ENCODE measurements around the gene SKI.

SKI gene

GRCh38 chr1:2277741-2278488 is 49.8 kb downstream of the SKI start:
- DNase-seq (ENCODE audit: low spot score): no peak

- DNase-seq (ENCODE audit: low spot score): no peak
These were observed 50.6 kb downstream of the SKI start for GRCh38 chr1:2278591-2279209.

GRCh38 chr1:2279210-2279639 is 51.1 kb downstream of the SKI start:
- DNase-seq (ENCODE audit: low spot score): no peak

- no peak for DNase-seq (ENCODE audit: low spot score)
These were observed 51.7 kb downstream of the SKI start for GRCh38 chr1:2279817-2280216.

- DNase-seq (ENCODE audit: low spot score): no peak
These were observed 54.6 kb downstream of the SKI start for GRCh38 chr1:2282556-2283270.

GRCh38 chr1:2283371-2283990 is 55.4 kb downstream of the SKI start:
- no peak for DNase-seq (ENCODE audit: low spot score)

GRCh38 chr1:2283991-2284895 is 56.1 kb downstream of the SKI start:
- no peak for DNase-seq (ENCODE audit: low spot score)

GRCh38 chr1:2284932-2285331 is 56.8 kb downstream of the SKI start:
- no peak for DNase-seq (ENCODE audit: low spot score)

- no peak for DNase-seq (ENCODE audit: low spot score)
These were observed 58.8 kb downstream of the SKI start for GRCh38 chr1:2286923-2287322.

- DNase-seq (ENCODE audit: low spot score): no peak
These were observed 59.5 kb downstream of the SKI start for GRCh38 chr1:2287649-2288048.

GRCh38 chr1:2288311-2288710 is 60.2 kb downstream of the SKI start:
- peak; percentile 20 for DNase-seq (ENCODE audit: low spot score)

- no peak for DNase-seq (ENCODE audit: low spot score)
These were observed 60.9 kb downstream of the SKI start for GRCh38 chr1:2288816-2289536.

GRCh38 chr1:2289607-2290006 is 61.5 kb downstream of the SKI start:
- no peak for DNase-seq (ENCODE audit: low spot score)

GRCh38 chr1:2290171-2290578 is 62.1 kb downstream of the SKI start:
- no peak for DNase-seq (ENCODE audit: low spot score)

- DNase-seq (ENCODE audit: low spot score): peak; percentile 92
These were observed 62.7 kb downstream of the SKI start for GRCh38 chr1:2290595-2291510.

- no peak for DNase-seq (ENCODE audit: low spot score)
These were observed 63.5 kb downstream of the SKI start for GRCh38 chr1:2291577-2291976.

- no peak for DNase-seq (ENCODE audit: low spot score)
These were observed 64.8 kb downstream of the SKI start for GRCh38 chr1:2292725-2293450.

GRCh38 chr1:2294033-2294724 is 66.1 kb downstream of the SKI start:
- DNase-seq (ENCODE audit: low spot score): no peak

- DNase-seq (ENCODE audit: low spot score): no peak
These were observed 66.6 kb downstream of the SKI start for GRCh38 chr1:2294725-2295078.
